22Rv1 (cell line): ENCODE data around the gene HFM1.

Source experiments
- CTCF ChIP-seq: fragments of 450-650 bp; IDR thresholded peaks from 2 replicates; pipeline ENCODE4 v1.5.1; 2017; ENCODE audit warnings: mild to moderate bottlenecking
- ZFX ChIP-seq: fragments of 450-650 bp; IDR thresholded peaks from 2 replicates; pipeline ENCODE4 v1.6.1; 2017; ENCODE audit warnings: antibody characterized with exemption, borderline replicate concordance

GRCh38 chr1:91412371-91412770, 7.7 kb upstream of the HFM1 start:
- TF ChIP-seq CTCF: no peak
- TF ChIP-seq ZFX: no peak
